Posterior vena cava (tissue), 2 donors: ENCODE data around the gene CYP26B1. TPM values are rescaled to one million over a fixed set of nuclear protein-coding genes. Genes with fewer than 3 reads are reported as not detected.

Experiments
- DNase-seq: peaks from one replicate; pipeline ENCODE4 v3.0.0-alpha.2; 2020; ENCODE audit warnings: low spot score
- intact Hi-C, 2 donors: fragments of 100-400 bp; cut with DNase I; formaldehyde crosslinking; loops; one replicate each; pipeline versions ENCODE4 v1.14.1 to v1.14.2; 2022 to 2023
- total RNA-seq, 2 donors: library from RNA; stranded (reverse); fragmentation: NEBNext Ultra II Directional; extraction: Animal tissue kit (Norgen Biotek cat#: 25700); gene quantifications; one replicate each; pipeline ENCODE4 v1.2.1, GENCODE V29; 2021
- donor health status: DM: yes; HTN: yes; CAD: no.
- donor health status: DM: yes; HTN: yes; CAD: no.

The CYP26B1 gene
- total RNA-seq, 2 donors from 2014 or later, result 5.0 to 5.1 TPM

DNA sequence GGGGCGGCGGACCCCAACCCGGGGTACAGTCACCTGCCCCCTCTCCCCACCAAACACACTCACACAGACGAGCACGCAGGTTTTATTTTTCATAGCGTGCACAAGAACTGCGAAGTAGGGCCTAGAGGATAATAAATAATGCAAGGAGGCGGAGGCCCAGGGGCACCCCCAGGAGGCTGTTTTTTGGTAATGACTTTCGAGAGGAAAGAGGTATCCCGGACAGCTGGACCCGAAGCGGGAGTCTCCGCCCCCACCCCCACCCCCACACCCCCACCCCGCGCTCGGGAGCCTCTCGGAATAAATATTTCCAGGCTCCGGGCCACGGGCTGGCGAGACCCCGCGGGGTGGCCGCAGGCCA lies 3.4 kb downstream of the CYP26B1 start:
- intact Hi-C loops, result no loop called here
- no peak for DNase-seq

DNA sequence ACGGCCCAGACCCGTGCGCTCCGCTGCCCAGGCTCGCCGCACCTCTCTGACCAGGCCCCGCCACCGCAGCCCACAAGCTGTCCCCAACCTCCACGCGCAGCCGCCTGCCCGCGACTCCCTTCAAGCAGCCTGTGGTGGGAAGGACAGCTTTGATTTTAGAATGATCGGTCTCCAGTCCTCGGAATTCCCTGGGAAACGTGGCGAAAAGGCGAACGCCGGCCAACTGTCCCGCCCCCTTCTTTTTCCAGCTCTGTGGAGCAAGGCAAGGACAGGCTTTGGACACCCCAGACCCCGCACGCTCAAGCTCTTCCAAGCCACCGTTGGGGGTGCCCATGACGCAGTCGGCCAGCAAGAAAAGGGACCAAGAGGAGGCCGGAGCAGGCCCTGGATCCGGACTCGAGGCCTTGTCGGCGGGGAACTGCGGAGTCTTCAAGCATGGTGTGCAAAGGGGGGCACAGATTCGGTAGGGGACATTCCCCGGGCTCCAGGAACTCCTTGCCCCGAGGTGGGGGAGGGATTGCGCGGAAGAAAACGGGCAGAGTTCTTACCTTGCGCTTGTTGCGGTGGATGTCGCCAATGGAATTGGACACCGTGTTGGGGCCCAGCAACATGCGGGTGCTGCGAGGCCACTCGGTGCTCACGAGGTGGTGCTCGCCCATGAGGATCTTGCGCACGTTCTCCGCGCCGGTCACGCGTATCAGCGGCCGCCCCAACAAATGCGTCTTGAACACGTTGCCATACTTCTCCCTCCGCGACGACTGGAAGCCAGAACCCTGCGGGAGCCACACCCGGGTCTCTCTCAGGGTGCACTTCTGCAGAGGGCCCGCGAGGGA lies 4.0 kb downstream of the CYP26B1 start:
- intact Hi-C loops, result loop anchor here in 1 of 2 donors (2.0 kb wide), 1 partner anchor 221 kb away; no protein-coding TSS in a partner anchor
- peak; percentile 80 for DNase-seq

DNA sequence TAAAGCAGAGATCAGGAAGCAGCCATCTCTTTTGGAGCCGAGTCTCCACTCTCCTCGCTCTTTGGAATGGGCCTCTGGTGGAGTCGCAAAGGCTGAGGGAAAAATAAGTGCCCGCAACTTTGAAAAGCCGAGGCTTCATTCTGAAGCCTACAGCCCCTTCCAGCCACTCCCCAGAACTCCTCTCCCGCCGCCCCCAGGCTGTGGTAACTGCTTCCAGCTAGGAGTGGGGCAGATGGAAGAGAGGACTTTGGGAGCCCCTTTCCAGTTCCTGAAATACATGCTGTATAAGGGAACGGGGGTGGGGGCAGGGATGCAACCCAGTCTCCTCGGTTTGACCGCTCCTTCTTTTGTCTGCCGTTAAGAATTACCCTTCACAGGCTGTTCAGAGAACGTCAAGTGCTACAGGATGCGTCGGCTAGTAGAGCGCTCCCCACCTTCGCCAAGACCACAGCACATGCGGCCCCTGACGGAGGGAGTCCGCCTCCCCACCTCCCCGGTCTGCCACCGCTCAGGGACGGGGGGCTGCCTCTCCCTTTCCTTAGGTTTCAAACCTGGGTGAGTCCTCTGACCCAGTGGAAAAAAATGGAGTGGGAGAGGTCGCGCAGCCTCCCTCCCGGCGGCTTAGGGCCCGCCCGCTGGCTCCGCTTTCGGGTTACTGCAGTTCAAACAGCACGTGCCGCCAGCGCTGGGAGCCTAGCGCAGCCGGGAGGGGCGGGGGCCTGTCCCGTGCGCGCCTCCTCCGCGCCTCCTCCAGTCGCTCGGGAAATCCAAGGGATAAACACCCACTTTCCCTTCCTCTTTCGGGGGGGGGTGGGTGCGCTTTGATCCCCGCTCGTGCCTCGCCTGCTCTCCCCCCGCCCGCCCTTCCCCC lies 4.9 kb downstream of the CYP26B1 start:
- DNase-seq, result peak; percentile 91
- intact Hi-C loops, result loop anchor here in 1 of 2 donors (2.0 kb wide), 1 partner anchor 220 kb away; no protein-coding TSS in a partner anchor

DNA sequence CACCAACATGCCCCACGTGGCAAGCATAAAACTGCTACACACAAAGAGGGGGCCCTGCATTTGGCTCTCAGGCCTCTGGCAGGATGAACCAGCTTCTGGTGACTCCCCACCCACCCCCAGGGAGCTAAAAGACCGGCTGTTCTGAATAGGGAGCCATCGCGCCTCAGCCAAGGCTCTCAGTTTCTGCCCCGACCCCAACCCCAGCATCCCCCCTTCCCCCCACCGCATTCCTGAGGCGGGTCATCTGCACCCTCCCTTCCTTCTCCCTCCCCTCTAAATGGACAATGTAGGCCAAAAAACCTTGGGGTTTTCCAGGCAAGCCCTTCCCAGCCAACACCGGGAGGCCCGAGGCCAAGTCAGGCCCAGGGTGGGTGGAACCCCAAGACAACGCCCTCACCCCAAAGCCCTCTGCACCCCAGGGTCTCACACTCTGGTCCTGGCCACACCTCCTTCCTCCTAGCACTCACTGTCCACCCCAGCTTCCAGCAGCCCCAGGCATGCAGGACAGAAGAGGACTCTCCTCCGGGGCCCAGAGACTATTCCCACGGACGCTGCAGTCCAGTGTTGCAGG lies 5.7 kb downstream of the CYP26B1 start:
- peak; percentile 72 for DNase-seq
- intact Hi-C loops, result loop anchor here in 1 of 2 donors (2.0 kb wide), 1 partner anchor 219 kb away; no protein-coding TSS in a partner anchor

DNA sequence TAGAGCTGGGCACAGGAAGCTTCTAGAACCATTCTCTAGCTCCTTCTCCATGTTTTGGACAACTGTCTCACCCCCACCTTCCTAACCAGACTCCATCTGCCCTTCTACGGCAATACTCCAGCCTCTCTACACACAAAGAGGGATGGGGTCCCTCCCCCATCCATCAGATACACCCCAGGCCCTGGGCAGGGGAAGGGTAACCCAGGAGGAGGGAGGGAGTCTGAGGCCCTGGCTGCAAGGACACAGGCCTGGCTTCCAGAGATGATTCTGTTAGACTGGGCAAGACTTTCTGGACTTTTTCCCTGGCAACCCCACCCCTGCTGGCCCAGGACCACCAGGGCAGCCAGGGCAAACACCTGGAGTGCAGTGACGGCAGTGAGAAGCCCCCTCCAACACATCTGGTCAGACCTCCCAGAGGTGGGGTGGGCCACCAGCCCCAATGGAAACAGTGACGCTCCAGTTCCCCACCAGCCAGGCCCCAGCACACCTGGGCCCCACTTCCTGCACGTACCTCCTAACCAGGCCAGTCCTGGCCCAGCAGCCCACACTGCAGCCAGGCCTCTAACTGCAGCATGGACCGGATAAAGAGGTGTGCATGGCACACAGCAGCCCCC lies 6.5 kb downstream of the CYP26B1 start:
- peak; percentile 57 for DNase-seq
- intact Hi-C loops, result no loop called here

DNA sequence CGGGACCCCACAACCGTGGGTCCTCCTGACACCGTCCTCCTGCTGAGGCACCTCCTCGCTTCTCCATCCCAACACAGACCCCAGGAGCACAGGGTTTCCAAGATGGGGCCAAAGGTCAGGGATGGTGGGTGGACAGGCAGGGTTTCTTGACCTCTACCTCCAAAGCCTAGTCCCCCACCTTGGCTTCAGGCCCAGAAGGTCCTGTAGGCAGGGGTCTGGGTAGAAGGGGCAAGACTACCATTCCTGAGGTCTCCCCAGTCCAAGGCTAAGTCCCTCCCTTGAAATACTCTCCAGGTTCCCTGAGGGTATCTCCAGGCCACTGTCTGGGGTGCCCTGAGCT lies 7.1 kb downstream of the CYP26B1 start:
- intact Hi-C loops, result no loop called here
- peak; percentile 69 for DNase-seq

DNA sequence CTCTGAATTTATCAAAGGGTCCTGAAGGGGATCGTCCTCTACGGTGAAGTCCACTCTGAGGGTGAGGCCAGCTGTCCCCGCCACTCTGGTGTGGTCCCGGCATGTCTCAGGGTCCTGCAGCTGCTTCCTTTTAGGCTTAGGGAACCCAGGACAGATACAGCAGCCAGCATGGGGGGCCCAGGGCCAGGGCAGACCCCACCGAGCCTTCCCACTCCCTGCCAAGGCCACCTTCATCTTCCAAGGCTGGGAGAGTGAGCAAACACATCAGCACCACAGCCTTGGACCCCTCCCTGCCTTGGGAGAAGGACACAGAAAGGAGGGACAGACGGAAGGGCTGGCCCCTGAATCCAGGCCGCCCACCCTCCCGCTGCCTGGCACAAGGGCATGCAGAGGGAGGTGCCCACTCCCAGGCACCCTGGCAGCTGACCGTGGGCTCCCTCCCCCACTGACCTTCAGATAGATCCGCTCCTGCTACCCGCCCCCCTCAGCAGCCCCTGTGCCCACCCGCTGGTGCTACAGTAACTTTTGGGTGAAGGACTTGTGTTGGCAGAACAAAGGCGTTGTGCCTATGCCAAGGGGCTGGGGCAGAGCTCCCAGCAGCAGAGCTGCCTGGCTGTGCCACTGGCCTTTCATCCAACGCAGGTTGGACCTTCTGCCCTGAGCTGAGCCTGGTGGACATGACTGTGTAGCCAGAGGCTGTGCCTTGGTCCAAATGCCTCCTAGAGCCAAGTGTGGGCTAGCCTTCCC lies 7.6 kb downstream of the CYP26B1 start:
- intact Hi-C loops, result no loop called here
- peak; percentile 55 for DNase-seq

DNA sequence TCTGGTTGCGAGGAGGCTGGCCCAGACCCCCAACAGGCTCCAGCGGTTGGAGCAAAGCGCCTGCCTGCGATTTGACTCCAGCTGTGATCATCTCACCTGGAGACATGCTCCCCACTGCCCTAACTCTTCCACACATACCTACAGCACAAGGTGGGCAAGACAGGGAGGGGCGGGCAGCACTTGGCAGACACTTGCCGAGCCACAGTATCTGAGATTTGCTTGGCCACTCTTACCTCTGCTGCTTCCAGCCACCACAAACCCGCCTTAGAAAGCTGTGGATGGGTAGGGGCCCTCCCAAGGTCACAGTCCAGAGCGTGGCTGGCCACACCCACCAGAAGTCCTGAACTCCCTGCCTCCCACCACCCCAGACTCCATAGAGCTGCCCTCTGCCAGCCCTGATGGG lies 8.2 kb downstream of the CYP26B1 start:
- intact Hi-C loops, result no loop called here
- DNase-seq, result peak; percentile 47

DNA sequence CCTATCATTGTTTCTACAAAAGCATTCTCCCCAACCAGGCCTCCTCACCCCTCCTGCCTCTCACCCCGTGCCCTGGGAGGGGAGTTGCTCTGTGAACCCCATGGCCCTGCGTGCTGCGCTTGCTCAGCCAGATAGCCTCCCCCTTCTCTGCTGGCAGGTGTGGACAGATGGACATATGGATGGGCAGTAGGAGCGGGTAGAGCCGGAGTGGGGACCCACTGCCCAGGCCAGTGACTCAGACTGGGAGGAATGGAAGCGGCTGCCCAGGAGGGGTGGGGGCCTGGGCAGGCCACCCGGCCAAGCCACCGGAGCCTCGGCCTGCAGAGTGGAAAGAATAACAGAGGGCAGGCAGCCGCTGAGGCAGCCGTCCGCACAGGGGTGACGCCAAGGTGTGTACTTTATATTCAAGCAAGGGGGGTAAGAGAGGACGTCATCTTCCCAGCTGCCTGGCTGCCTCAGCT lies 8.7 kb downstream of the CYP26B1 start:
- DNase-seq, result peak; percentile 75
- intact Hi-C loops, result no loop called here

DNA sequence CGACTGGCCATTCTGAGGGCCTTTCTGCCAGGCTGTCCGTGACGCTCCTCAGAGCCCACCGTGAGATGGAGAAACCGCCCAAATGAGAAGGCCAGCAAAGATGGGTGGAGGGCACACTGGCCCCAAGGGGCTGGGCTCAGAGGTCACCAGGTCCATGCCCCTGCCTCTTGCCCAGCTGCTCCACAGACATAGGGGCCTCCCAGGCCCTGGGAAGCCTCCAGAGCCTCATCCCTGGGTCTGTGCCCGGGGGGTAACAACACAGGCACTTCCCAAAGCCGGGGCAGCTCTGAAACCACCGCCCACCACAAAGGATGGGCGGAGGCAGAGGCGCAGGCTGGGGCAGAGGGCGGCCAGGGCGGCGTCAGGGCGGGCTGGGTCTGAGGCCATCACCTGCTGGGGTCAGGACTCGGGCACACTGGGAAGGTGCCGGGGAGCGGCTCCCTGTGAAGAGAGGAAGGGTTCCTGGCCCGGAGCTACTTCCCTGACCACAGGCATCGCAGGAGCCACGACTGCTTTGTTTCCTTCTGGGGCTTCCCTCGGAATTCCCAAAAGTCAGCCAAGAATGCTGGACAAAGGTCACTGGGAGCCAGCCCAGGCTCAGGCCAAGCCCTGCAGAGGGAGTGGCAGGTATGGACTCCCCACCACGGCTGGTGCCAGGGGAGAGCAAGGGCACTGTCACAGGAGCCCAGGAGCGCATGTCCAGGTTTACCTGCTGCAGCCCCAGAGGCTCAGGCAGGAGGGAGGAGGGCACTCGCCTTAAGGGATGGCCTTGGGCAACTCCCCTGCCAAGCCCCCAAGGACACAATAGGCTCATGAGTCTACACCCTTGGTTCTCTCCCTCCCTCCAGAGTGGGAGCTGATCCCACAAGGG lies 9.4 kb downstream of the CYP26B1 start:
- peak; percentile 78 for DNase-seq
- intact Hi-C loops, result no loop called here

DNA sequence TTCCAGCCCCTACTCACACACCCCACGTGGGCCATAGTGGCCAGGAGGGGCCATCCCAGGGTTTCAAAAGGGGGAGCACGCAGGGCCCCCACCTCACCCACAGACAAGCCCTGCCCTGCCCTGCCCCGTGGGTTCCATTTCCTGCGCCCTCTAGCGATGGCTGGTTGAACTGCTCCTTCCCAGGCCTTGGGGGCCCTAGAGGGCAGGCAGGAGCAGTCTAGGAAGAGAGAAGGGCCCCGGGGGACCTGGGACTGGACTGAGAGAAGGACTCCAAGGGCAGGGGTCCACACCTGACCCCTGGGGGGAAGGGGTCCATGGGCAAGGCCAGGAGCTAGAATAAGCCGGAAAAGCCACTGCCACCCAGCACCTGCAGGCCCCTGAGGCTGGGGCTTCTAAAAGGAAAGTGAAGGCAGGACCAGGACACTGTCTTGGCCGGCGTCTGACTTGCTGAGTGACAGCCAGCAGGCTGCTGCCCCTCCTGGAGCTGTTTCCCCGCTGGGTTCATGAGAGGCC lies 10.1 kb downstream of the CYP26B1 start:
- peak; percentile 80 for DNase-seq
- intact Hi-C loops, result no loop called here

DNA sequence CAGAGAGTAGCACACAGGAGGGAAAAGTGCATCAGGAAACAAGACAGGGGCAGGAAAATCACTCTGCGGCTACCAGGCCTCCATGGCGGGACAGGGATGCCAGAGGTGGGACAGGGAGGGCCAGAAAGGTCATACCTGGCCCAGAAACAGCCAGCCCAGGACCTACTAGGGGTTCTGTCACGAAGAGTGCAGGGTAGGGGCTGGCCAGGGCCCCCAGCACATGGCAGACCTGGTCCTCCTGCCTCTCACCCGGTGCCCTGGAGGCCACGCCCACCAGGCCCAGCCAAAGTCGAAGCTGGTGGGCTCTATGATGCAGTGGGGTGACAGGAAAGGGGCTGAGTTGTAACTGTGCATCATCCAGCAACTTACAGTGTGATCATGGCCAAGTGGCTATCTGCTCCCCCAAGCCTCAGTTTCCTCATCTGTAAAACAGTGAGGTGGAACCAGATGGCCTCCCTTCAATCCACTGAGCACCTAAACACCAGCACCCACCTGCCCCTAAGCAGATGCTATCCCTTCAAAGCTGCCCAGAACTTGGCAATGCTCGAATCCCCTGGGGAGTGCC lies 10.6 kb downstream of the CYP26B1 start:
- intact Hi-C loops, result no loop called here
- peak; percentile 62 for DNase-seq

DNA sequence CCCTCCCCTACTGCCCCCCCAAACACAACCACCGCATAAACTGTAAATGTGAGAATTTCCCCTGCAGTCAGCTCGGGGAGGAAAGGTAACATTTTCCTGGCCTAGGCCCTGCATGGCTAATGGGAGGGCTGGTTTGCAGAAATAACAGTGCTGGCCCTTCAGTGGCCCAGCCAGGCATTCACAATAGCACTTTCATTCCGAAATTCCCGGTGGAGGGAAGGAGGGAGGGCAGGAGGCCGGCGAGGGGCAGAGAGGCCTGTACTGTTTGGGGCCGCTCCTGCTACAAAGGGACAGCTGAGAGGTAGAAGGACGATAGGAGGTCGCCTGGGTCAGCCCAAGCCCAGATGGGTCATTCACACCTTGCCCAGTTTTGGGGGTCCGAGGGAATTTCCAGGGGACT lies 11.3 kb downstream of the CYP26B1 start:
- intact Hi-C loops, result no loop called here

DNA sequence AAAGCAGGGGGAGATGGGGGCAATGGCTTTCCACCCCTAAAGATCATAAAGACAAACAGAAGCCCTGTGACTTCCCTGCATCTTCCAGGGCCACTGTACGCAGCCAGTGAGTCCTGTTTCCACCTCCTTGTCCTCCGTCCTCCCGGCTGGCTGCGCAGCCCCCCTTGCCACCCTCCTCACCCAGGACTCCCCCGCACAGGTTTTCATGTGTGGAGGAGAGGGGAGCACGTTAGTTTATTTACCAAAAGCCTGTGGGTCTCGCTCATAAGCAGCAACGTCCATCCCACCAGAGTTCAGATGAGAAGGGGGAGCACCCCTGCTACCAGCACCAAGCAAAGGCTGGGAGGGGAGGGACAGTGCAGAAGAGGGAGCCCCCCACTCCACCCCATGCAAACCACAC lies 11.7 kb downstream of the CYP26B1 start:
- intact Hi-C loops, result no loop called here
- DNase-seq, result peak; percentile 62

More for the DNA sequence above, 11.3 kb downstream of the CYP26B1 start:
- peak; percentile 35 for DNase-seq

DNA sequence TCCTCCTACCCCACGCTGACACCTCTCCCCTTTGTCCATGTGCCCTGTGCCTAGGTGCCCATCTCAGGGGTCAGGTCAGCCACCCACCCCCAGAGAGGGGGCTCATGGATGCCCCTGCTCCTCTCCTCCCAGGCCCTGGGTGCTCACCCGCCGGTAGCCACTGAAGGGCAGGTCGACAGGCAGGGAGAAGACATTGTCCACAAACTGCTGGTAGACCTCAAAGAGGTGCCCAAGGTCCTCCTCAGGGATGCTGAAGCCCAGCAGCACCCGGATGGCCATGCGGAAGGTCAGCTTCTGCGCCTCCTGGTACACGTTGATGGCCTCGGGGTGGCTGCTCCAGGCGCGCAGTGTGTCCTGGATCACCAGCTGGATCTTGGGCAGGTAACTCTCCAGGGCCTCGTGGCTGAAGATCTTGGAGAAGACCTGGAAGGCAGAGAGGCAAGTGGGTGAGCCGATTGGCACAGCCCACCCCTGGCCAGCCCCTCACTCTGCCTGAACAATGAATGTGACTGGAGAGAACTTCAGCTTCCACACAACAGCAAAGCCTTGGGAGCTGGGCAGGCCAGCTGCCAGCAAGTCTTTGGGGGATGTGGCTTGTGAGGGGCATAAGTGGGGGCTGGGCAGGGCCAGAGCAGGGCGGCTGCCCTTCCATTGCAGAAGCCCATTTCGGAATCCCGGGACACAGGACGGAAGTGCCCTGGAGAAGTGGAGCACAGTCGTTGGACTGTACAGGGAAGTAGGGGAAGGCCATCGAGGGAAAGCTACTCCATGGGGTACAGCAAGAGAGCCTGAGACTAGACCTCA lies 12.5 kb downstream of the CYP26B1 start:
- intact Hi-C loops, result no loop called here
- peak; percentile 74 for DNase-seq

DNA sequence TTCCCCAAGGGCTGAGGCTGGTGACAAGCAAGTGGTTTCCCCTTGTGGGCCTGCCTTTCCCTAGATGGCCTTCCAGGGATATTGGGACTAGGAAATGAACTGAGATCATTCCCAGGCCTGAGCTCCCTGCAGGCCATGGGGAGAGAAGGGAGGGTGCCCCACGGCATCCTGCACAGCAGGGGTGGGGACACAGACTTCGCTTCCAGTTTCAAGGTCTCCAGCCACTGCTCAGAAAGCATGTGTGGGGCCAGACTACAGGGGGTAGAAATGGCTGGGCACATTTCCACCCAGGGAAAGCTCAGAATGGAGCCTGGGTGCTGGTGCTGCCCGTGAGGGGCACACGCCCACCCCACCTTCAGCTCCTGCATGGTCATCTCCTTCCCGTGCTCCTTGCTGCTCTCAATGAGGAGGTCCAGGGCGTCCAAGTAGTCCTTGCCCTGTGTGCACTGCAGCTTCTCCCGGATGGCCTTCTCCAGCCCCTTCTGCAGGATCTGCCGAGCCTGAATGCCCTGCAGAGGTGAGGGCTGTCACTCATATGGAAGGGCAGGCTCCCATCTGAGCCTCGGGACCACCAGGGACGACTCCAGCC lies 13.2 kb downstream of the CYP26B1 start:
- DNase-seq, result peak; percentile 61

More for the DNA sequence above, 13.2 kb downstream of the CYP26B1 start:
- intact Hi-C loops, result no loop called here
